ENCODE results near the gene ATG9B.
"Not testable (repeated sequence)": the region's sequence is repeated elsewhere in the genome, so short reads cannot be mapped to it uniquely, and the experiment has no call there.

The ATG9B gene

DNA sequence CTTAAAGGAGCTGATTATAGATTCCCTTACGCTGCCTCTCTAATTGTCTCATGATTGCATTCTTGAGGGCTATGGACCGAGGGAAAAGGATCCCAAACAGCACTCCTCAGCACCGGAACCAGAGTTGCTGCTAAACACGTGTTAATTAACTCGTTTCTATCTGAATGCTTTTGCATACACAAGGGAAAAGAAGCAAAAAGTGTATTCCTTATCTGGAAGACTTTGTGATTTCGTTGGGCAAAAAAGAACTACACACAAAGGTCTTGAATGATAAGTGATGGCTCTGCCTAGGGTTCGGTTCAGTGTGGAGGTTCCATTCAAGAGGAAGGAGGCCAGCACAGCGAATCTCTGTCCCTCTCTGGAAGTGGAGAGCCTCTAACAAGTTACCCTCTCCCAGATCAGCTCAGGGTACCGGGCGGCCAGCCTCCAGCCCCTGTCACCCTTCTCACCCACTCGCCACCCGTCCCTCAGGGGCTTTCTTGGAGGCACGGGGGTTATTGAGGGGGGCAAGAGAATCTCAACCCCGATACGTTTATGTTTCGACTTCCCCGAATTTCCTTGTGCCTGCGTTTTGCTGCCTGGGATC lies 34.6 kb upstream of the ATG9B start:
- DNase-seq = peak; percentile 39

DNA sequence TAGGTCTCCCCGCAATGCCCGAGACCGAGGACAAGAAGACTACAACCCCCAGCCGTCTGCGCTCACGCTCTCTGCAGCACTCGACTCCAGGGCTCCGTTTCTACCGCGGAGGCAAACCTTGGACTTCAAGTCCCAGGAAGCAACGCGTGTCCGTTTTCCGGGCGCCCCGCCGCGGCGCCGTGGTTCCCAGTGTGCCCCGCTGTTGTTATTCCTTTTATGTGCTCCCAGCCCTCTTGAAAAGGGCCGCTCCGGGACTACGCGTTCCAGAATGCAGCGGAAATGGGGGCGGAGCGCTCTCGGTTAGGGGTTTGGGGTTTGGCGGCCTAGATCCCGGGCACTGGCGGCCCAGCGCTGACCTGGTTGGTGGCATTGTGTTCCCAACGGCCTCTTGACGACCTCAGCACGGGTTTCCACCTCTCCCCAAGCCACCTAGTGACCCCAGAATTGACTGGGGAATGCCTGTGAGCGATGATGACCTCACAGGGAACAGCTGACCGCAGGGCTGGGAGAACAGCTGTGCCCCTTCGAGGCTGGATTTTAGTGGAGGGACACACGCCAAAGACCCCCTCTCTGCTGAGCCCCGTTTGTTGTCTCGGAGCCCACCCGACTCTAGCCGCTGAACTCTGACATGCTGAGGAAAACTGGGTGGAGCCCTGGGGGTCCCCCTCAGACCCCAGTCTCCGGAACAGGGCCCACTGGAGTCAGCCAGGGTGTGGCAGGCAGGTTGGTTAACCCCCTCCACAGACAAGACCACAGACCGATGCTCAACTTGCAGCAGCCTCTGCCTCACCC lies 33.9 kb upstream of the ATG9B start:
- DNase-seq = peak; percentile 100

- no peak for DNase-seq
Measured at GRCh38 chr7:151057506-151057988, 33.3 kb upstream of the ATG9B start, which contains the start of gene CDK5. TSS of gene CDK5 (minus strand) at chr7:151057897. CDS start at chr7:151057848, 49 bp downstream.

DNA sequence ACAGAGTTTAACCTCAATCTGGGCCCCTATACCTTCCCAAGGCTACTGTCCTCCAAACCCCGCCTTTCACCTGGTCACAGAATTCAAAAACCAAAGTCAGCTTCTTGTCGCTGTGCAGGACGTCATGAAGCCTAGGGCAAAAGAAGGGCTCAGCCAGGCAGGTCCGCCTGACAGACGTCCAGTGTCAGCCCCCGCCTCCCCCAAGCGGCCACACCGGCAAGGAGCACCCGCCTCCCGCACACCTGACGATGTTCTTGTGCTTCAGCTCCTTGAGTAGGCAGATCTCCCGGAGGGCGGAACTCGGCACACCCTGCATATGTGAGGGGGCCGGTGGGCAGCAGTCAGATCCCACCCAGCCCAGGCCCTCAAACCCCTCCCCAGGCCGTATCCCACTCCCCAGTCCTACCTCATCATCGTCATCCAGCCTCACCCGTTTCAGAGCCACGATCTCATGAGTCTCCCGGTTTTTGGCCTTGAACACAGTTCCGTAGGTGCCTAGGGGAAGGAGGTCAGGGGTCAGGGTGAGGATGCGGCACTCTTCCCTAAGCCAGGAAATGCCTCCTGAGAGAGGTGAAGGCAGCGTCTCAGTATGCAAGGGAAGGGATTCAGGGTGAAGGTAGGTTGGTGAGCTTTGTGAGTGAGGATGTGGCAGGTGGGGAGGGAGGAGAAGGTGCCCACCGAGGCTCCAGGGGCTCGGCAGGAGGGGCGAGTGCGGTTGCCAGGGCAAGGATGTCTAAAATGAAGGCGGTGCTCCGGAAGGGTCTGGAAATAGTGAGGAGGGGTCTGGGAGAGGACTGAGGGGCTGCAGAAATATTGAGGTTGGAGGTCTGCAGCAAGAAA lies 32.6 kb upstream of the ATG9B start:
- DNase-seq = no peak

GRCh38 chr7:151056283-151056665 lies 32.0 kb upstream of the ATG9B start:
- peak; percentile 33 for DNase-seq

GRCh38 chr7:151053751-151054150 lies 29.5 kb upstream of the ATG9B start:
- no peak for DNase-seq

DNA sequence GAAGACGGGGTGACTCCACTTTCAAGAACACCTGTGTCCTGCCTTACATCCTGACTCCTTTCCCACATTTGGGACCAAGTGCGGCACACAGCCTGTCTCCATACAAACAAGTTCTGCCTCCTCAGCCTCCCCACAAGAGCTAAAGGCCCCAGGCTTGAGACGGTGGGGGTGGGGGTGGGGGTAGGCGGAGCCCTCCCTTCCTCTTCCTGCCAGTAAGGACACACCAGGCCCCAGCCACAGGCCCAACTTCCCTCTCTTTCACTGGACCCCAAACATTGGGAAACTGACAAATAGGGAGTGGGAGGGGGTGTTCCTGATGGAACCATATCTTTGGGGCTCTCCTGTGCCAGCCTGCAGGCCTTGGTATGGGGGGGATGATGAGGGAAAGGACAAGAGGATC lies 28.8 kb upstream of the ATG9B start:
- DNase-seq = peak; percentile 48

DNA sequence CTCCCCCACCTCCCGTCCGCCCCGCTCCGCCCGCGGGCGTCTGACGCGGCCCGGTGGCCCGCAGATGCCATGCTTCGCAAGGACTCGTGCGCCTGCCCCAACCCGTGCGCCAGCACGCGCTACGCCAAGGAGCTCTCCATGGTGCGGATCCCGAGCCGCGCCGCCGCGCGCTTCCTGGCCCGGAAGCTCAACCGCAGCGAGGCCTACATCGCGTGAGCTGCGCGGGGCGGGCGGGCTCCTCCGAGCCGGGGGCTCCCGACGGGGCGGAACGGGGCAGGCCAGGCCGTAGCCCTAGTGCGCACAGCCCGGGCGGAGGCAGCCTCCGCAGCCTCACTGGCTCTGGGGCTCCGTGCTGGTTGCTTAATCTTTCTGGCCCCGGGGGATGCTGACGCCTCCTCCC lies 26.8 kb upstream of the ATG9B start:
- peak; percentile 86 for DNase-seq

DNA sequence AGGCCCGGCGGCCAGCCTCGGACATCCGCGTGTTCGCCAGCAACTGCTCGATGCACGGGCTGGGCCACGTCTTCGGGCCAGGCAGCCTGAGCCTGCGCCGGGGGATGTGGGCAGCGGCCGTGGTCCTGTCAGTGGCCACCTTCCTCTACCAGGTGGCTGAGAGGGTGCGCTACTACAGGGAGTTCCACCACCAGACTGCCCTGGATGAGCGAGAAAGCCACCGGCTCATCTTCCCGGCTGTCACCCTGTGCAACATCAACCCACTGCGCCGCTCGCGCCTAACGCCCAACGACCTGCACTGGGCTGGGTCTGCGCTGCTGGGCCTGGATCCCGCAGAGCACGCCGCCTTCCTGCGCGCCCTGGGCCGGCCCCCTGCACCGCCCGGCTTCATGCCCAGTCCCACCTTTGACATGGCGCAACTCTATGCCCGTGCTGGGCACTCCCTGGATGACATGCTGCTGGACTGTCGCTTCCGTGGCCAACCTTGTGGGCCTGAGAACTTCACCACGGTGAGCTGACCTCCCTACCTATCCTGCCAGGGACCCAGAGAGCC lies 24.7 kb upstream of the ATG9B start:
- no peak for DNase-seq

DNA sequence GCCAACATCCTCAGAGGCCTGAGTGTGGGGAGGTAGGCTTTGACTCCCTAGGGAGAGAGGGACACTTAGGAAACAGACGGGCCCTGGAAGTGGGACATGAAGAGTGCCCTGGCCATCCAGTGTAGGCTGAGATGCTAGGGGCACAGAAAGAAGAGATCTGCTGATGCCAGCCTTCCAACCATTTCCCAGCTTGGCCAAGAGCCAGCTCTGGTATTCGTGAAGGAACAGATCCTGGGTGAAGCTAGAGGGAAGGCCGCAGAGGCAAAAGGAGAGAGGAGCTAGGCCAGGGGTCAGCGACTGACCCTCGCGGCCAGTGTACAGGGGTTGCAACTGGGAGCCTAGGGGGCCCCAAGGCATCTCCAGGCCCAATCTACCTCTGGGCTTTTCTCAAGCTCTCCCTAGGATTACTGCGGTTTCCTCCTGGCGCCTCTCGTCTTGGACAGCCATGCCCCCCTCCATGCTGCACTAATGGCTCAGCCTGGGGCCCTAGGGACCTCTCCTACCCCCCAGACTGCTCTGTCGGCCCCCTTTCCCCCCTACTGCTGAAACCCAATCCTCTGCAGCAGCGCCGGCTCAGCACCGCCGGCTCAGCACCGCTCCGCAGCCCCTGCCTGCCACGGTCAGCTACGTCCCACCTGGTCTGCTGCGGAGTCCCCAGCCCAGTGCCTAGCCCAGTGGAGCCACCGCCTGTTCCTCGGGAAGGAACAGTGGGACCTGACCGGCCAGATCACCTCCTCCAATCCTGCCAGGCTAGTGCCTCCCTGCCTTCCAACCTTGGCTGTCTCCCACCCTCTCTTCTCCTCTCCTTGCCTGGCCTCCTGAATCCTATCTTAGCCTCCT lies 23.9 kb upstream of the ATG9B start, which contains the start of gene ASIC3:
ASIC3 (plus strand) TSS at position 556 of the 840 bp plus-strand sequence. CDS start 355 bp downstream, outside the sequence.
- no peak for DNase-seq

GRCh38 chr7:151046603-151047573 lies 22.6 kb upstream of the ATG9B start:
- DNase-seq = peak; percentile 72

- DNase-seq = no peak
Measured at GRCh38 chr7:151045967-151046366, 21.7 kb upstream of the ATG9B start.

- no peak for DNase-seq
Measured at GRCh38 chr7:151045262-151045661, 21.0 kb upstream of the ATG9B start.

GRCh38 chr7:151043959-151044358 lies 19.7 kb upstream of the ATG9B start:
- no peak for DNase-seq

- DNase-seq = not testable (repeated sequence)
Measured at GRCh38 chr7:151043449-151043848, 19.2 kb upstream of the ATG9B start.

- DNase-seq = no peak
Measured at GRCh38 chr7:151040616-151041375, 16.5 kb upstream of the ATG9B start.

- no peak for DNase-seq
Measured at GRCh38 chr7:151039850-151040548, 15.7 kb upstream of the ATG9B start.

- peak; percentile 97 for DNase-seq
Measured at GRCh38 chr7:151038951-151039849, 14.9 kb upstream of the ATG9B start.
